Fibroblast of skin of scalp (primary cell): Measurements from ENCODE around the gene STYXL1. TPM values are rescaled to one million over a fixed set of nuclear protein-coding genes. Genes with fewer than 3 reads are reported as not detected.
"Not testable (repeated sequence)": the region's sequence is repeated elsewhere in the genome, so short reads cannot be mapped to it uniquely, and the experiment has no call there.

ENCODE experiments used
- DNase-seq: peaks from one replicate; pipeline ENCODE4 v3.0.0-alpha.2; 2013
- polyA plus RNA-seq, 2 experiments: library from polyadenylated mRNA; unstranded; fragments of 120-200 nt; gene quantifications; one replicate each; pipeline ENCODE4 v1.2.1, GENCODE V29; 2013; ENCODE audit not compliant: insufficient read length in 2 of 2

Gene STYXL1, protein sequence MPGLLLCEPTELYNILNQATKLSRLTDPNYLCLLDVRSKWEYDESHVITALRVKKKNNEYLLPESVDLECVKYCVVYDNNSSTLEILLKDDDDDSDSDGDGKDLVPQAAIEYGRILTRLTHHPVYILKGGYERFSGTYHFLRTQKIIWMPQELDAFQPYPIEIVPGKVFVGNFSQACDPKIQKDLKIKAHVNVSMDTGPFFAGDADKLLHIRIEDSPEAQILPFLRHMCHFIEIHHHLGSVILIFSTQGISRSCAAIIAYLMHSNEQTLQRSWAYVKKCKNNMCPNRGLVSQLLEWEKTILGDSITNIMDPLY
- polyA plus RNA-seq (2013, experiment 1 of 2; ENCODE audit: insufficient read length): 53.2 TPM
- polyA plus RNA-seq (2013, experiment 2 of 2; ENCODE audit: insufficient read length): 55.4 TPM

DNA sequence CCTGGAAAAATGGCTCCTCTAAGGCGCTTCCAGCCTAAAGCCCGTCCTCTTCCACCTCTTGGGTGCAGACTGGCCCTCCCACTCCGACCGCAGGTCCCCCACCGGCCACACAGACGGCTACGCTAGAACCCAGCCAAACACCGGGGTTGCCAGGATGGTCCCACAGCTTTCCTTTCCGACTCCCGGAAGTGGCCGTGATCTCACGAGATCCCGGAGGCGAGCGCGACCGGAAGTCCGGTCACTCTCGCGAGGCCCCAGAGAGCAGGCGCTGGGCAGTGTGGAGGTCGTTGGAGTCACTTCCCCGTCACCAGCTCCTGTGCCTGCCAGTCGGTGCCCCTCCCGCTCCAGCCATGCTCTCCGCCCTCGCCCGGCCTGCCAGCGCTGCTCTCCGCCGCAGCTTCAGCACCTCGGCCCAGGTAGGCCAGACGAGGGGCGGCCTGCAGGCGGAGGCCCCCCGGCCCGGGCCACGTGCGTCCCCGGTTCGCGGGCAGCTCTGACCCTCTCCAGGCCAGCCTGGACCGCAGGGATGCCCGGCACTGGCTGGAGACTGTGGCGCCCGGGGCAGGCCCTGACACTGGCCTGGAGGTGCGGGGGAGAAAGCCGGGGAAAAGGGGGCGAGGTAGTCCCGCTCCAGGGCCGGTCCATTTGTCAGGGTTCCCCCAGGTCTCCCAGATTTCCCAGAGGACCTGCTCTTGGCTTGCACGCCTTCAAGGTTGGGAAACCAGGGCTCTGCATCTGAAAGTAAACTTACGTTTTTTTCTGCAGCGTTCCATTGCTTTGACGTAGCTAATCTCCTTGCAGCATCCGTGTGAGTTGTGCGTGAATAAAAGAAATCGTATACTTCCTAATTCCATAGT is at the start of gene STYXL1, which contains the start of gene MDH2:
Gene STYXL1 (minus strand): TSS at position 190 of the 857 bp plus-strand sequence. CDS start 17,477 bp downstream, outside the sequence.
Gene MDH2 (plus strand): TSS at position 296 of the 857 bp plus-strand sequence. CDS start 55 bp downstream, at position 351.
- peak; percentile 95 for DNase-seq

DNA sequence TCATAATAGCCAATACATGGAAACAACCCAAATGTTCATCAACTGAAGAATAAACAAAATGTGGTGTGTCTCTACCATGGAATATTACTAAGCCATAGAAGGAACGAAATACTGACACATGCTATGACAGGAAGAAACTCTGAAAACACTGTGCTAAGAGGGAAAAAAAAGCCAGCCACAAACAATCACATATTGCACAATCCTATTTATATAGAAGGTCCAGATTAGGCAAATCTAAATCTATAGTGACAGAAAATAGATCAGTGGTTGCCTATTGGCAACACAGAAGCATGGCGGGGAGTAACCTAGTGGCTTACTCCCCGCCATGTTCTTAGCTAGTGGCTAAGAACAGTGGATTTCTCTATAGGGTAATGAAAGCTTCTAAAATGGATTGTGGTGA is 48.1 kb upstream of the STYXL1 start:
- DNase-seq: no peak

DNA sequence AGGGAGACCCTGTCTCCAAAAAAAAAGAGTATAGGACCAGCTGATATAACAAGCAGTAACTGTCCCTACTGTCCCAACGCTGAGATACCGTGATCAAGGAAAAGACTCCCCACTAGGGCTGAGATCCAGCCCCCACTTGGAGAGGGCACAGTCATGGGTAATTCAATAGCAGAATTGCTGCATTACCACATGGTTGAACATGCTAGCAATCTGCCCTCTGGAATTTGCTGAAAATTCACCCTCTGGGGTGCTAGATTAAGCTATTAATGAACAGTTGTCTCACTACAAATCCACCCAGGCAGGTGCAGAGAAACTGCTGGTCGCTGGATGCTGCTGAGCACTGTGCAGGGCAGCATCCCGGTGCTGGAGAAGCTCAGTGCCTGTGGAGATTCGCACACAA is 46.5 kb upstream of the STYXL1 start:
- DNase-seq: not testable (repeated sequence)

DNA sequence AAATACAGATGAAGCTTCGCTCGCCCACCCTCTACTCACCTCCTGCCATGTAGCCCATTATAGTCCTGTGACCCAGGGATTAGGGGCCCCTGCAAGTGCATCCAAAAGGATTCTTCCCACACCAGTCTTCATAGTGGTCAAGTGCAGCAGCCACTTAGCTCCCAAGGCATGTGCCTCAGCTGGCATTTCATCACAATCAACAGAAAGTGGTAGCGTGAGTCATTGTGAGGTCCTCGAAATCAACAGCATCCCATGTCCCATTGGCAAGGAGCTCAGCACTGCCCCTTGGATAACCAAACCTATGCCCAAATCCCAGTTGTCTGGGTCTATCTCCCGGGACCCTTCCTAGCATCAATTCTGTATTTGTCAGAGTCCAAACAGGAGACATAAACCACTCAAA is 45.7 kb upstream of the STYXL1 start:
- DNase-seq: not testable (repeated sequence)

DNA sequence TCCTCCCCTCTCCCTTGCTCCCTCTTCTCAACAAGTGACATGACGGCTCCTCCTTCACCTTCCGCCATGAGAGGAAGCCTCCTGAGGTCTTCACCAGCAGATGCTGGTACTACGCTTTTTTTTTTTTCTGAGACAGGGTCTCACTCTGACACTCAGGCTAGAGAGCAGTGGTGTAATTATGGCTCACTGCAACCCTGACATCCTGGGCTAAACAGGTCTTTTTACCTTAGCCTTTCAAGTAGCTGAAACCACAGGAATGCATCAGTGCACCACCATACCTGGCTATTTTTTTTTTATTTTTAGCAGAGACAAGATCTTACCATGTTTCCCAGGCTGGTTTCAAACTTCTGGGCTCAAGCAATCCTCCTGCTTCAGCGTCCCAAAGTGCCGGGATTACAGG is 43.7 kb upstream of the STYXL1 start:
- no peak for DNase-seq

DNA sequence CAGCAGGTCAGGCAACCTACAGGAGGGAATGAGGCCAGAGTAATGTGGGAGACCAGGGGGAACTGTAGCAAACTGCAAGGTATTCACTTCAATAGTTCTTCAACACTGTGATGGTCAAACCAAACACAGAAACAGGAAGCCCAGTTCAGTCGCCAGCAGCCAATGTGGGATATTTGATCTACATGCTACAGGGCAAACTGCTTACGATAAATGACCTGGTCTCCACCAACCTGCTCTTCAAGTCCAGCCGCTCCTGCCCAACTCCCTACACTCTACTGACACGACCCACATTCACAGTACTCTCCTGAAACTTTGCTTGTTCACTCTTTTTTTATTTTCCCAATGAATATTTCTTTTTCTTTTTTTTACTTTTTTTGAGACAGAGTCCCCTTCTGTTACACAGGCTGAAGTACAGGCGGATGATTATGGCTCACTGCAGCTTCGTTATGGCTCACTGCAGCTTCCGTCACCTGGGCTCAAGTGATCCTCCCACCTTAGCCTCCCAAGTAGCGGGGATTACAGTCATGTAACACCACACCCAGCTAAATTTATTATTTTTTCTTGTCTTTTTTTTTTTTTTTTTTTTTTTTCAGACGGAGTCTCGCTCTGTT is 42.2 kb upstream of the STYXL1 start:
- DNase-seq: no peak

DNA sequence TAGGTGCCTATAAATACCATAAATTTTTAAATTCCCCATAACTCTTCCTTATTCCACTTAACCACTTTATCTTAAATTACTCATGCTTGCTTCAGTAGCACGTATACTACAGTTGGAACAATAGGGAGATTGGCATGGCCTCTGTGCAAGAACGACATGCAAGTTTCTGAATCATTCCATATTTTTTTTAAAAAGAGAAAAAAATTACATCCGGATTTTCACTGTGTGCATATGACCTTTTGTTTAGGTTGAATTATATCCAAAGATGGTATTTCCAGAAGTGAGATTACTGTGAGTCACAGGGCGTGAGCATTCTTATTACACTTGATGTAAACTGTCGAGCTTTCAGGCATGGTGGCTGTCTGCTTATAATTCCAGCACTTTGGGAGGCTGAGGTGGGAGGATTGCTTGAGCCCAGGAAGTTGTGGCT is 39.6 kb upstream of the STYXL1 start:
- DNase-seq: peak; percentile 94

DNA sequence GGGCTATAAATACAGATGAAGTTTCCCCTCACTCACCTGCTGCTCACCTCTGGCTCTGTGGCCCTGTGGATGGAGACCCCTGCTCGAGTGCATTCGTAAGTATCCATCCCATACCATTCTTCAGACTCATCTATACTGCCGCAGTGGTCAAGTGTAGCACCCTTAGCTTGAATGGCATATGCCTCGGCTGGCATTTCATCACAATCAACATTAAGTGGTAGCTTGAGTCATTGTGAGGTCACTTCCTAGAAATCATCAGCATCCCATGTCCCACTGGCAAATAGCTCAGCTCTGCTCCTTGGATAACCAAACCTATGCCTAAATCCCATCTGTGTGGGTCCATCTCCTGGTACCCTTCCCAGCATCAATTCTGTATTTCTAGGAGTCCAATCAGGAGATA is 38.3 kb upstream of the STYXL1 start:
- DNase-seq: peak; percentile 24

DNA sequence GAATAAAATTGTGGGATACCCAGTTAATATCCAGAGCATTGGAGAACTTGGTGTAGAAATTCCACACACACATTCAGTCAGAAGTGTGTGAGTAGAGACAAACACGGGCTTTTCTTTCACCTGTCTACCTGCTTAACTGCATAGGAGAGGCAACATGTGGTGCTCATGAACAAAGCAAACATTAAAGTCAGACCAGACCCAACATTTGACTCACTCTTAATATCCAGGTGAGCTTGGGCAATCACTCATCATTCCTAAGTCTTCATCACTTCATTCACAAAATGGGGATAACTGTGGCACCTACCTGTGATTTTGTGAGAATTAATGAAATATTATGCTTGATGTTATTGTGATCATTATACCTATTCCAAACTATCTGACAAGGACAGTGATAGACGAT is 36.3 kb upstream of the STYXL1 start:
- DNase-seq: not testable (repeated sequence)

DNA sequence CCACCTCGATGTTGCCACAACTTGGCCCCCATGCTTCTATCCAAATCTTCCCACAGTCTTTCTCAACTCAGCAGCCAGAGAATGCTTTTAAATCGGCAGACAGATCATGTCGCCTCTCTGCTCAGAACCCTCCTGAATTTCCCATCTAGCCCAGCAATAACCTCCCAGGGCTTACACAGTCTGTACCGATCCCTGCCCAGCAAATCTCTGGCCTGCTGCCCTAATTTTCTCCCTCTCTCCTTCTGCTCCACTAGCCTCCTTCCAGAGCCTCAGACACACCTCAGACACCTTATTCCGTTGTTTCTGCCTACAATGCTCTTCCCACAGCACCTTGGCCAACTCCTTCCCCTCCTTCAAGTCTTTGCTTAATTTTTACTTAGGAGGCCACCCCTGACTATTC is 32.4 kb upstream of the STYXL1 start:
- DNase-seq: no peak

DNA sequence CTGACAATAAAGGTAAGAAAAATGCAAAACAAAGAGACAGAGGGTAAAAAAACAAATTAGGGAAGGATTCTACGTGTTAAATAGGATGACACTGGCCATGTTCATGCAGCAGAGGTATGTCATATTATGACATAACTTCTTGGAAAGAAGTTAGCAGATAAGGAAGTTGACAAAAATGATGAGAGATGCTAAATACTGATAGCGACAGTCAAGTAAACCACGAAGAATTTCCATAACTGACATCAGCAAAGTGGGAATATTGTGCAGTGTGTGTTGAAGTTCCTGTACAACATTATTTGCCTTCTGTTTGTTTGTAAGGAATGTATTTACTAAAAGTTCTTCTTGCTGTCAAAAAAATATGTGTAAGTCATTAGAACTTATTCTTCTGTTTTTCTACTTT is 29.6 kb upstream of the STYXL1 start:
- DNase-seq: no peak

DNA sequence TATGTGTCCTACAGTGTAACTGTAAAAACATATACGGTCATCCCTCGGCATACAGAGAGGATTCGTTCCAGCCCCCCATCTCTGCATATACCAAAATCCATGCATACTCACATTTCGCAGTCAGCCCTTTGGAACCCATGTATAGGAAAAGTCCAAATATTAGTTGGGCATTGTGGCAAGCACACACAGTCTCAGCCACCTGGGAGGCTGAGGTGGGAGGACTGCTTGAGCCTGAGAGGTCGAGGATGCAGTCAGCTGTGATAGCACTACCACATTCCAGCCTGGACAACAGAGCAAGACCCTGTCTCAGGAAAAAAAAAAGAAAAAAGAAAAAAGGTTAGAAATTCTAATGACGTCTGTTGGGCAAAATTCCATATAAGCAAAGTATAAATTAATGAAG is 29.2 kb upstream of the STYXL1 start:
- no peak for DNase-seq

DNA sequence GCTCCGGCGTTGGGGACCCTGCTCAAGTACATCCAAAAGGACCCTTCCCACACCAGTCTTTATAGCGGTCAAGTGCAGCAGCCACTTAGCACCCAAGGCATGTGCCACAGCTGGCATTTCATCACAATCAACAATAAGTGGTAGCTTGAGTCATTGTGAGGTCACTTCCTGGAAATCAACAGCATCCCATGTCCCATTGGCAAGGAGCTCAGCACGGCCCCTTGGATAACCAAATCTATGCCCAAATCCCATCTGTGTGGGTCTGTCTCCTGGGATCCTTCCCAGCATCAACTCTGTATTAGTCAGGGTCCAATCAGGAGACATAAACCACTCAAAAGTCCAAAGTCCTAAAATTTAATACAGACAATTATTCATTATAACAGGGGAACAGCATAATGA is 27.2 kb upstream of the STYXL1 start:
- no peak for DNase-seq

DNA sequence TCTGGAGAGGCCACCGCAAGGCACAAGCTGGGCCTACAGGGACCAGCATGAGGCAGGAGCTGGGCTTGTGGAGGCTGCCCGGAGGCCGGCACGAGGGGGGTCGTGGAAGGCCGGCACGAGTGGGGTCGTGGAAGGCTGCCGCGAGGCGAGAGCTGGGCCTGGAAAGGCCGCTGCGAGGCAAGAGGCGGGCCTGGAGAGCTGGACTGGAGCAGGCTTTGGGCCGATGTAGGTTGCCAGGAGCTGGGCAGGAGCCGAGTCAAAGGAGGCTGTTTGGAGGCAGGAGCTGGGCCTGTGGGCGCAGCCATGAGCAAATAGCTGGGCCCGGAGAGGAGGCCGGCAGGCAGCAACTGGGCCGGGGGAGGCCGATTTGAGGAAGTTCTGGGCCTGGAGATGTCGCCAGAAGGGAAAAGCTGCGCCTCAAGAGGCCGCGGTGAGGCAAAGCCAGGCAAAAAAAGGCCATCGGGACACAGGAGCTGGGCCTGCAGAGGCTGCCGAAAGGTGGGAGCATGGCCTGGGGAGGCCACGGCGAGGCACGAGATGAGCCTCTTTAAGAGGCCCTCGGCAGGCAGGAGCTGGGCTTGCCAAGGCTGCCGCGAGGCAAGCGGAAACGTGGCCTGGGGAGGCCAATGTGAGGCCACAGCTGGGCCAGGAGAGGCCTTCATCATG is 26.6 kb upstream of the STYXL1 start:
- no peak for DNase-seq

DNA sequence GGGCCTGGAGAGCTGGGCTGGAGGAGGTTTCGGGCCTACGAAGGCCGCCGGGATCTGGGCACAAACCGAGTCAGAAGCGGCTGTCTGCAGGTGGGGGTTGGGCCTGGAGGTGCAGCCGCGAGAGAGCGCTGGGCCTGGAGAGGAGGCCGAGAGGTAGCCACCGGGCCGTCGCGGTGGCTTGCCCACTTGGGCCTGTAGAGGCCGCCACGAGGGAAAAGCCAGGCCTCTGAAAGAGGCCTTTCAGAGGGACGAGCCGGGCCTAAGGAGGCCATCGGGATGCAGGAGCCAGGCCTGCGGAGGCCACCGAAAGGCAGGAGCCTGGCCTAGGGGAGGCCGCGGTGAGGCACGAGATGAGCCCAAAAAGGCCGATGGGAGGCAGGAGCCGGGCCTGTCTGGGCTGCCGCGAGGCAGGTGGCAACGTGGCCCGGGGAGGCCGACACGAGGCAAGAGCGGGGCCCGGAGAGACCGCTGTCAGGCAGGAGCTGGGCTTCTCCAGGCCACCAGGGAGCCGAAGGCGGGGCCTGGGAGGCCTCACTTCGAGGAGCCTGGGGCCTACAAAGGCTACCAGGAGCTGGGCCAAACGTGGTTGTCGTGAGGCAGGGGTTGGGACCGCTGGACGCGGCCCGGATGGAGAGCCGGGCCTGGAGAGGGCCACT is 25.7 kb upstream of the STYXL1 start:
- DNase-seq: no peak

DNA sequence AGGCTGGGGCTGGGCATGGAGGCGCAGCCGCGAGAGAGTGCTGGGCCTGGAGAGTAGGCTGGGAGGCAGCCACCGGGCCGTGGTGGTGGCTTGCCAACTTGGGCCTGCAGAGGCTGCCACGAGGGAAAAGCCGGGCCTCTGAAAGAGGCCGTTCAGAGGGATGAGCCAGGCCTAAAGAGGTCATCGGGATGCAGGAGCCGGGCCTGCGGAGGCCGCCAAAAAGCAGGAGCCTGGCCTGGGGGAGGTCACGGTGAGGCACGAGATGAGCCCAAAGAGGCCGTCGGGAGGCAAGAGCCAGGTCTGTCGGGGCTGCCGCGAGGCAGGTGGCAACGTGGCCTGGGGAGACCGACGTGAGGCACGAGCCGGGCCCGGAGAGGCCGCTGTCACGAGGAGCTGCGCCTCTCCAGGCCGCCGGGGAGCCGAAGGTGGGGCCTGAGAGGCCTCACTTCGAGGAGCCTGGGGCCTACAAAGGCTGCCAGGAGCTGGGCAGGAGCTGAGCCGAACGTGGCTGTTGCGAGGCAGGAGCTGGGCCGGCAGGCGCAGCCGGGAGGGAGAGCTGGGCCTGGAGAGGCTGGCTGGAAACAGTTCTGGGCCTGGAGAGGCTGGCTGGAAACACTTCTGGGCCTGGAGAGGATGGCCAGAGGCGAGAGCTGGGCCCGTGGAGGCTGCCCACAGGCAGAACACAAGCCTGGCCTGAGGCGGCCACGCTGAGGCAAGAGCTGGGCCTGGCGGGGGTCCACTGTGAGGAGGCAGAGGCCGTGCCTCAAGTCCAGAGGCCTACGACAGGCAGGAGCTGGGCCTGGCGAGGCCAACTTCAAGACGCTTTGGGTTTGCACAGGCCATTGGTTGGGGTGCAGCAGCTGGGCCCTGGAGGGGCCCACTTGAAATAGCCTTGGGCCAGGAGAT is 24.7 kb upstream of the STYXL1 start:
- no peak for DNase-seq

DNA sequence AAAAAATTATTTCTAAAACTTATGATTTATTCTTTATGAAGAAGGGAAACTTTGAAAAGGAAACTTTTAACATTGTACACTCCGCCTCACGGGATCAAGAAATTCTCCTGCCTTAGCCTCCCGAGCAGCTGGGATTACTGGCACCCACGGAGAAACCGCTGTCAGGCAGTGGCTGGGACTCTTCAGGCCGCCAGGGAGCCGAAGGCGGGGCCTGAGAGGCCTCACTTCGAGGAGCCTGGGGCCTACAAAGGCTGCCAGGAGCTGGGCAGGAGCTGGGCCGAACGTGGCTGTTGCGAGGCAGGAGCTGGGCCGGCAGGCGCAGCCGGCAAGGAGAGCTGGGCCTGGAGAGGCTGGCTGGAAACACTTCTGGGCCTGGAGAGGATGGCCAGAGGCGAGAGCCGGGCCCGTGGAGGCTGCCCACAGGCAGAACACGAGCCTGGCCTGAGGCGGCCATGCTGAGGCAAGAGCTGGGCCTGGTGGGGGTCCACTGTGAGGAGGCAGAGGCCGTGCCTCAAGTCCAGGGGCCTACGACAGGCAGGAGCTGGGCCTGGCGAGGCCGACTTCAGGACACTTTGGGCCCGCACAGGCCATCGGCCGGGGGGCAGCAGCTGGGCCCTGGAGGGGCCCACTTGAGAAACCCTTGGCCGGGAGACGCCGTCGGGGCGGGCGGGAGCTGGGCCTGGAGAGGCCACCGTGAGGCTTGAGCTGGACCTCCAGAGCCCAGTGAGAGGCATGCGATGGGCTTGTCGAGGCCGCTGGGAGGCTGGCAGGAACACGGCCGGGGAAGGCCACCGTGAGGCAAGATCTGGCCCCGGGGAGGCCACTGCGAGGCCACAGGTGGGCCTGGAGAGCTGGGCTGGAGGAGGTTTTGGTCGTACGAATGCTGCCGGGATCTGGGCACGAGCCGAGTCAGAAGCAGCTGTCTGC is 23.8 kb upstream of the STYXL1 start:
- DNase-seq: peak; percentile 31

DNA sequence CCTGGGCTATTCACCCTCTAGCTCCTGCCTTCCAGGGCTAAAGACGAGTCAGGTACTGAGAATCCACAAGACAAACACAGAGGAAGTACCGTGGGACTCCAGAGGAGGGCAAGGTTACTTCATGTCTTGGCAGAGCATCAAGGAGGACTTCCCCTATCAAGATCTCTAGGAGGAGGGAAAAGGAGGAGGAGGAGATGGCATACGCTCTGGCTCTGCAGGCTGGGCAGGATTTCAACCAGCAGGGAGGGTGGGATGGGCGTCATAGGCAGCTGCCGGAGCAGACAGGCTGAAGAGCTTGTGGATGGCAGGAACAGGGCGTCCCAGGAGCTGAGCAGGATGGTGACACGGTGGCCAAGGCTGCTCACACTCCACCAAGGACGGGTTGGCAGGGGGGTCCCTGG is 21.4 kb upstream of the STYXL1 start:
- peak; percentile 85 for DNase-seq

DNA sequence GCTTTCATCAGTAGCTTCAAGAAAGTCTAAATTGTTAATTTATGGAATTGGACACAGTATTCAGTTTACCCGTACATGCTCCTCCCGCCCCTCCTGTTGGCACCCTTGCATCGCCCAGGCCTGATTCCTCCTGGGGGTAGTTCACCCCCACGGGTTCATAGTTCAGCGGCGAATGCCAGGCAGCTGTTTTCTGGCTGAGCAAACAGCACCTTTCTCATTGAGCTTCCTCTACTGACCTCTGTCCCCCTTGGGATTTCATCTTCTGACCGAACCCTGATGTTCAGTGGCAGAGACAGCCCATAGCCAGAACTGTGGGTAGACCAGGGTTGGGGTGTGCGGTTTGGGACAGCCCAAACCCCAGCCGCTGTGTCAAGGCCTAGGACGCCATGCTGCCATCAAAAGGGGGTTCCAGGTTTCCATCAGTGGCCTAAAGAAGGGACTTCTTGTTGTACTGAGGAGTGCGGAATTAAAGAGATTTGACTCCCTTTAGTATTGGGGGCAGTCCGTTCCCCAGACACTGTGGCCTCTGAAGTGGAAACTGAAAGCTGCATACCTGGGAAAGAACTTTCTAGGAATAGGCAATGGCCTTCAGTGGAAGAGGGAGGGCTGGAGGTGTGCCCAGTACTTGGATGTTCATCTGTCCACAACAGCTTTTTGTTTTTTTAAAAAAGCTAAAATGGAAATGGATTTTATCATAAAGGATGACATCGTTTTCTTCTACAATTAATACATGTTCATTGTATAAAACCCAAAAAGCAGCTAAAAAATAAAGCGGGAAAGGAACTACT is 19.1 kb upstream of the STYXL1 start:
- DNase-seq: no peak
